KG1 (cell line): Measurements from ENCODE around the gene DBF4B.
"Not testable (repeated sequence)": the region's sequence is repeated elsewhere in the genome, so short reads cannot be mapped to it uniquely, and the experiment has no call there.

ENCODE experiments used
- DNase-seq: peaks from one replicate; lab custom pipeline; 2025; lab: John Stamatoyannopoulos, UW

The DBF4B gene

GRCh38 chr17:44708401-44709263 lies at the start of gene DBF4B:
Gene DBF4B, plus strand, starts transcription at chr17:44708665. Its CDS starts 156 bp downstream, at chr17:44708821.
- DNase-seq: peak; percentile 91

- no peak for DNase-seq
Measured at GRCh38 chr17:44661835-44662234, 46.6 kb upstream of the DBF4B start.

GRCh38 chr17:44663095-44663494 lies 45.4 kb upstream of the DBF4B start:
- no peak for DNase-seq

- DNase-seq: no peak
Measured at GRCh38 chr17:44664867-44665266, 43.6 kb upstream of the DBF4B start.

- DNase-seq: no peak
Measured at GRCh38 chr17:44666006-44666405, 42.5 kb upstream of the DBF4B start.

GRCh38 chr17:44672479-44673093 lies 35.9 kb upstream of the DBF4B start:
- DNase-seq: peak; percentile 29

GRCh38 chr17:44673893-44674292 lies 34.6 kb upstream of the DBF4B start:
- no peak for DNase-seq

GRCh38 chr17:44677136-44677535 lies 31.3 kb upstream of the DBF4B start:
- DNase-seq: no peak

GRCh38 chr17:44683303-44683702 lies 25.2 kb upstream of the DBF4B start:
- not testable (repeated sequence) for DNase-seq

GRCh38 chr17:44687756-44688155 lies 20.7 kb upstream of the DBF4B start:
- DNase-seq: no peak

GRCh38 chr17:44688200-44688599 lies 20.3 kb upstream of the DBF4B start:
- DNase-seq: no peak

GRCh38 chr17:44688675-44689476 lies 19.6 kb upstream of the DBF4B start:
- peak; percentile 41 for DNase-seq

- peak; percentile 77 for DNase-seq
Measured at GRCh38 chr17:44689477-44690217, 18.8 kb upstream of the DBF4B start, which contains the start of gene CCDC43. Gene CCDC43, minus strand, starts transcription at chr17:44689776. Its CDS starts 23 bp downstream, at chr17:44689753.

- not testable (repeated sequence) for DNase-seq
Measured at GRCh38 chr17:44690746-44691306, 17.6 kb upstream of the DBF4B start.

- DNase-seq: no peak
Measured at GRCh38 chr17:44693609-44694008, 14.9 kb upstream of the DBF4B start.

- not testable (repeated sequence) for DNase-seq
Measured at GRCh38 chr17:44700288-44700687, 8.2 kb upstream of the DBF4B start.

- DNase-seq: no peak
Measured at GRCh38 chr17:44707755-44708400, 587 bp upstream of the DBF4B start.

- DNase-seq: no peak
Measured at GRCh38 chr17:44719444-44719843, 11.0 kb downstream of the DBF4B start.

GRCh38 chr17:44722254-44722653 lies 13.8 kb downstream of the DBF4B start:
- no peak for DNase-seq

GRCh38 chr17:44726121-44726520 lies 17.7 kb downstream of the DBF4B start:
- DNase-seq: not testable (repeated sequence)

- no peak for DNase-seq
Measured at GRCh38 chr17:44733753-44734152, 25.3 kb downstream of the DBF4B start.
